ENCODE results near the gene ANO10.

The ANO10 gene

GRCh38 chr3:43432462-43432861, 189.3 kb downstream of the ANO10 start:
- no peak for DNase-seq (ENCODE audit: extremely low spot score)
- ChIA-PET POLR2A (no interaction called here), CTCF (interaction anchor here (1.2 kb wide), 1 partner anchor 471 kb away, joined by 4 read pairs; no protein-coding TSS in a partner anchor)

GRCh38 chr3:43426388-43426787, 195.4 kb downstream of the ANO10 start:
- DNase-seq (ENCODE audit: extremely low spot score), result no peak
- CTCF ChIA-PET, result no interaction called here
- no peak for TF ChIP-seq CTCF (IDR thresholded peaks at IDR 0.05; ENCODE audit: control extremely low read depth, extremely low read depth, low read depth, missing control alignments)
- POLR2A ChIA-PET, result no interaction called here

More at GRCh38 chr3:43432462-43432861, 189.3 kb downstream of the ANO10 start:
- no peak for TF ChIP-seq CTCF (IDR thresholded peaks at IDR 0.05; ENCODE audit: control extremely low read depth, extremely low read depth, low read depth, missing control alignments)

- ChIA-PET CTCF (no interaction called here), POLR2A (no interaction called here)
- TF ChIP-seq CTCF (IDR thresholded peaks at IDR 0.05; ENCODE audit: control extremely low read depth, extremely low read depth, low read depth, missing control alignments), result no peak
- DNase-seq (ENCODE audit: extremely low spot score), result no peak
These were observed 196.0 kb downstream of the ANO10 start for GRCh38 chr3:43425829-43426228.

- ChIA-PET POLR2A (no interaction called here), CTCF (no interaction called here)
- no peak for TF ChIP-seq CTCF (IDR thresholded peaks at IDR 0.05; ENCODE audit: control extremely low read depth, extremely low read depth, low read depth, missing control alignments)
- DNase-seq (ENCODE audit: extremely low spot score), result no peak
These were observed 198.2 kb downstream of the ANO10 start for GRCh38 chr3:43423639-43424038.

GRCh38 chr3:43423142-43423541, 198.7 kb downstream of the ANO10 start:
- no peak for DNase-seq (ENCODE audit: extremely low spot score)
- ChIA-PET POLR2A (no interaction called here), CTCF (interaction anchor here (1.7 kb wide), 1 partner anchor 12 kb away, joined by 6 read pairs; no protein-coding TSS in a partner anchor)
- no peak for TF ChIP-seq CTCF (IDR thresholded peaks at IDR 0.05; ENCODE audit: control extremely low read depth, extremely low read depth, low read depth, missing control alignments)

DNA sequence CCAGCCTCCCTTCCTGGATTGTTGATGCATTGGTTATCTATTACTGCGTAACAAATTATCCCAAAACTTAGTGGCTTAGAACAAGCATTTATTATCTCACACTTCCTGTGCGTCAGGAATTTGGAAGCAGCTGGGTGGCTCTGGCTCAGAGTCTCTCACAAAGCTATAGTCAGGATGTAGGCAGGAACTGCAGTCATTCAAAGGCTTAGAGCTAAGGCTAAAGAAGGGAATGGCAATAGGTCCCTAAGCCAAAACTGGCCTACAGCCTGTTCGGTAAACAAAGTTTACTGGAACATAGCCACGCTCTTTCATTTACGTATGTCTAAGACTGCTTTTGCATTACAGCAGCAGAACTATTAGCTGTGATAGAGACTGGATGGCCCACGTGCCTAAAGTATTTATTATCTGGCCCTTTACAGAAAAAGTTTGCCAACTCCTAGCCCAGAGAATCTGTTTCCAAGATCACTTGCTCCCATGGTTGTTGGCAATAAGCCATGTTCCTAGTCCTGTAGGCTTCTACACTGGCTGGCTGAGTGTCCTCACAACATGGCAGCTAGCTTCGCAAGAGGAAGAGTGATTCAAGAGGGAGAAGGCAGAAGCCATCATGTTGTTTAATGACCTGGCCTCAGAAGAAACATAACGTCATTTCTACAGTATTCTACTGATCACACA, 203.1 kb downstream of the ANO10 start:
- TF ChIP-seq CTCF (IDR thresholded peaks at IDR 0.05; ENCODE audit: control extremely low read depth, extremely low read depth, low read depth, missing control alignments), result no peak
- CTCF ChIA-PET, result no interaction called here
- DNase-seq (ENCODE audit: extremely low spot score), result no peak
- POLR2A ChIA-PET, result no interaction called here
